H1 (cell line): ENCODE measurements around the gene INPP5B. TPM values are rescaled to one million over a fixed set of nuclear protein-coding genes. Genes with fewer than 3 reads are reported as not detected.
A peak's percentile ranks its signal among the peaks of the same experiment; 100 is the strongest.

Experiments used
- ASH2L ChIP-seq: fragments of 200-600, 300-600 bp; sonication (generic); IDR thresholded peaks from one replicate; pipeline ENCODE4 v1.7.1; 2017; ENCODE audit warnings: low read length
- CHD1 ChIP-seq: IDR thresholded peaks from 2 replicates; pipeline ENCODE4 v1.6.1; 2012; ENCODE audit warnings: low read depth, low read length, improper control_type of control experiment
- FOSL1 ChIP-seq: IDR thresholded peaks from 2 replicates; pipeline ENCODE4 v1.6.1; 2011; ENCODE audit warnings: mild to moderate bottlenecking, low read depth, low read length, moderate library complexity; ENCODE audit not compliant: insufficient read depth
- GABPA ChIP-seq: IDR thresholded peaks from 2 replicates; pipeline ENCODE4 v1.6.1; 2011; ENCODE audit warnings: mild to moderate bottlenecking, low read length, moderate library complexity, borderline replicate concordance; ENCODE audit not compliant: insufficient read depth
- POLR2A ChIP-seq, 2 experiments: IDR thresholded peaks; 1 replicate in 1 of 2; 2 replicates in 1 of 2; pipeline ENCODE4 v1.6.1; 2011; ENCODE audit warnings: low read depth in 2 of 2, low read length in 2 of 2, mild to moderate bottlenecking in 2 of 2; ENCODE audit errors: control extremely low read depth in 1 of 2
- RNF2 ChIP-seq: fragments of 200-900, 300-1000 bp; sonication (generic); IDR thresholded peaks from 2 replicates; pipeline ENCODE4 v1.7.1; 2016; ENCODE audit warnings: borderline replicate concordance, low read depth, mild to moderate bottlenecking, antibody characterized with exemption, low read length; ENCODE audit not compliant: poor library complexity, severe bottlenecking; ENCODE audit errors: missing control alignments
- SIN3A ChIP-seq, 2 experiments: IDR thresholded peaks in 1 of 2; conservative IDR thresholded peaks in 1 of 2; 2 replicates each; pipeline ENCODE4 v1.6.1; 2011 to 2012; ENCODE audit warnings: low read length in 2 of 2, improper control_type of control experiment in 1 of 2, low read depth in 1 of 2, mild to moderate bottlenecking in 1 of 2
- SIRT6 ChIP-seq: IDR thresholded peaks from one replicate; pipeline ENCODE4 v1.7.1; 2012; ENCODE audit warnings: low read length, inconsistent platforms
- TEAD4 ChIP-seq: IDR thresholded peaks from 2 replicates; pipeline ENCODE4 v1.6.1; 2012; ENCODE audit warnings: low read depth, low read length, inconsistent platforms, mixed read lengths
- polyA plus RNA-seq, 7 experiments: library from polyadenylated mRNA; depleted of rRNA in 3 of 7; stranded (reverse) in 5 of 7; unstranded in 2 of 7; fragments of >200 nt in 5 of 7; fragments of 200-250 nt in 2 of 7; gene quantifications; 1 replicate in 5 of 7; 2 replicates in 1 of 7; 4 replicates in 1 of 7; pipeline versions ENCODE4 v1.2.1 to v1.2.3, GENCODE V29; 2011 to 2013; ENCODE audit warnings: missing spikeins in 2 of 7, mixed read lengths in 2 of 7
- total RNA-seq: library from RNA; stranded (reverse); fragmentation: NEBNext Ultra II Directional; extraction: Animal tissue kit (Norgen Biotek cat#: 25700); gene quantifications from 2 replicates; pipeline ENCODE4 v1.2.1, GENCODE V29; 2021
- TF ChIP-seq, protein P1 (sequence below): fragments of 300-600 bp; sonication (generic); IDR thresholded peaks from 2 replicates; pipeline ENCODE4 v1.7.1; 2012; ENCODE audit warnings: low read length, moderate library complexity, mild to moderate bottlenecking, inconsistent platforms; ENCODE audit not compliant: insufficient replicate concordance

Gene INPP5B
- total and polyA plus RNA-seq, 2 of the 8 experiments (the other 6 are each of a cell fraction or from before 2014, with no cell fraction given) = 14.0 to 23.7 TPM

DNA sequence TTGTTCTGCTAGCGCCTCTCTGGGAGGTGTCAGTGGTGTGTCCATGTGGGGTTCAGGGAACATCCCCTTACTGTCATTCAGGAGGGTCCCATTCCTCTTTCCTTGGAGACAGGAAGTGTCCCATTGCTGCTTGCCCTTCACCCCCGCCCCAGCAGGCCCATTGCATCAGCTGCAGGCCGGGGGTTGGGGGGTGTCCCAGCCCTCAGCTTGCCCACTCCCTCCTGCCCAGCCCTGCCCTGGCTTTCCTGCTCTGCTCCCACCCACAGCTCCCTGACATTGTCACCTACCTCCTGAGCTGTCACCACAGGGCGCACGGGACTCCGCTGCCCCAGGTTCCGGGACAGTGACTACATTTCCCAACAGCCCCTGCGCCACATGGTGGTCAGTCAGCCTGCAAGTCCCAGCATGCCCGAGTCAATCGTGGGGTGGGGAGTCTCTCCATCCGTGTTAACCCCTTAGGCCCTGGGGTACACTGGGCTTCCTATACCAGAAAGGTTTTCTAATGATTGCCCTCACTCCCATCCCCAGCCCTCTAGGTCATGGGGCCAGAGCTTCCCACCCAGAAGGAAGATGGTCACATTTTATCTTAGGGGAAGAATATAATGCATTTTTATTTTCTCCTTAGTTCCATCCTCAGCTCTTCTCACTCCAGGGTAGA is at the start of gene INPP5B (continued):
- TF ChIP-seq, protein P1, sequence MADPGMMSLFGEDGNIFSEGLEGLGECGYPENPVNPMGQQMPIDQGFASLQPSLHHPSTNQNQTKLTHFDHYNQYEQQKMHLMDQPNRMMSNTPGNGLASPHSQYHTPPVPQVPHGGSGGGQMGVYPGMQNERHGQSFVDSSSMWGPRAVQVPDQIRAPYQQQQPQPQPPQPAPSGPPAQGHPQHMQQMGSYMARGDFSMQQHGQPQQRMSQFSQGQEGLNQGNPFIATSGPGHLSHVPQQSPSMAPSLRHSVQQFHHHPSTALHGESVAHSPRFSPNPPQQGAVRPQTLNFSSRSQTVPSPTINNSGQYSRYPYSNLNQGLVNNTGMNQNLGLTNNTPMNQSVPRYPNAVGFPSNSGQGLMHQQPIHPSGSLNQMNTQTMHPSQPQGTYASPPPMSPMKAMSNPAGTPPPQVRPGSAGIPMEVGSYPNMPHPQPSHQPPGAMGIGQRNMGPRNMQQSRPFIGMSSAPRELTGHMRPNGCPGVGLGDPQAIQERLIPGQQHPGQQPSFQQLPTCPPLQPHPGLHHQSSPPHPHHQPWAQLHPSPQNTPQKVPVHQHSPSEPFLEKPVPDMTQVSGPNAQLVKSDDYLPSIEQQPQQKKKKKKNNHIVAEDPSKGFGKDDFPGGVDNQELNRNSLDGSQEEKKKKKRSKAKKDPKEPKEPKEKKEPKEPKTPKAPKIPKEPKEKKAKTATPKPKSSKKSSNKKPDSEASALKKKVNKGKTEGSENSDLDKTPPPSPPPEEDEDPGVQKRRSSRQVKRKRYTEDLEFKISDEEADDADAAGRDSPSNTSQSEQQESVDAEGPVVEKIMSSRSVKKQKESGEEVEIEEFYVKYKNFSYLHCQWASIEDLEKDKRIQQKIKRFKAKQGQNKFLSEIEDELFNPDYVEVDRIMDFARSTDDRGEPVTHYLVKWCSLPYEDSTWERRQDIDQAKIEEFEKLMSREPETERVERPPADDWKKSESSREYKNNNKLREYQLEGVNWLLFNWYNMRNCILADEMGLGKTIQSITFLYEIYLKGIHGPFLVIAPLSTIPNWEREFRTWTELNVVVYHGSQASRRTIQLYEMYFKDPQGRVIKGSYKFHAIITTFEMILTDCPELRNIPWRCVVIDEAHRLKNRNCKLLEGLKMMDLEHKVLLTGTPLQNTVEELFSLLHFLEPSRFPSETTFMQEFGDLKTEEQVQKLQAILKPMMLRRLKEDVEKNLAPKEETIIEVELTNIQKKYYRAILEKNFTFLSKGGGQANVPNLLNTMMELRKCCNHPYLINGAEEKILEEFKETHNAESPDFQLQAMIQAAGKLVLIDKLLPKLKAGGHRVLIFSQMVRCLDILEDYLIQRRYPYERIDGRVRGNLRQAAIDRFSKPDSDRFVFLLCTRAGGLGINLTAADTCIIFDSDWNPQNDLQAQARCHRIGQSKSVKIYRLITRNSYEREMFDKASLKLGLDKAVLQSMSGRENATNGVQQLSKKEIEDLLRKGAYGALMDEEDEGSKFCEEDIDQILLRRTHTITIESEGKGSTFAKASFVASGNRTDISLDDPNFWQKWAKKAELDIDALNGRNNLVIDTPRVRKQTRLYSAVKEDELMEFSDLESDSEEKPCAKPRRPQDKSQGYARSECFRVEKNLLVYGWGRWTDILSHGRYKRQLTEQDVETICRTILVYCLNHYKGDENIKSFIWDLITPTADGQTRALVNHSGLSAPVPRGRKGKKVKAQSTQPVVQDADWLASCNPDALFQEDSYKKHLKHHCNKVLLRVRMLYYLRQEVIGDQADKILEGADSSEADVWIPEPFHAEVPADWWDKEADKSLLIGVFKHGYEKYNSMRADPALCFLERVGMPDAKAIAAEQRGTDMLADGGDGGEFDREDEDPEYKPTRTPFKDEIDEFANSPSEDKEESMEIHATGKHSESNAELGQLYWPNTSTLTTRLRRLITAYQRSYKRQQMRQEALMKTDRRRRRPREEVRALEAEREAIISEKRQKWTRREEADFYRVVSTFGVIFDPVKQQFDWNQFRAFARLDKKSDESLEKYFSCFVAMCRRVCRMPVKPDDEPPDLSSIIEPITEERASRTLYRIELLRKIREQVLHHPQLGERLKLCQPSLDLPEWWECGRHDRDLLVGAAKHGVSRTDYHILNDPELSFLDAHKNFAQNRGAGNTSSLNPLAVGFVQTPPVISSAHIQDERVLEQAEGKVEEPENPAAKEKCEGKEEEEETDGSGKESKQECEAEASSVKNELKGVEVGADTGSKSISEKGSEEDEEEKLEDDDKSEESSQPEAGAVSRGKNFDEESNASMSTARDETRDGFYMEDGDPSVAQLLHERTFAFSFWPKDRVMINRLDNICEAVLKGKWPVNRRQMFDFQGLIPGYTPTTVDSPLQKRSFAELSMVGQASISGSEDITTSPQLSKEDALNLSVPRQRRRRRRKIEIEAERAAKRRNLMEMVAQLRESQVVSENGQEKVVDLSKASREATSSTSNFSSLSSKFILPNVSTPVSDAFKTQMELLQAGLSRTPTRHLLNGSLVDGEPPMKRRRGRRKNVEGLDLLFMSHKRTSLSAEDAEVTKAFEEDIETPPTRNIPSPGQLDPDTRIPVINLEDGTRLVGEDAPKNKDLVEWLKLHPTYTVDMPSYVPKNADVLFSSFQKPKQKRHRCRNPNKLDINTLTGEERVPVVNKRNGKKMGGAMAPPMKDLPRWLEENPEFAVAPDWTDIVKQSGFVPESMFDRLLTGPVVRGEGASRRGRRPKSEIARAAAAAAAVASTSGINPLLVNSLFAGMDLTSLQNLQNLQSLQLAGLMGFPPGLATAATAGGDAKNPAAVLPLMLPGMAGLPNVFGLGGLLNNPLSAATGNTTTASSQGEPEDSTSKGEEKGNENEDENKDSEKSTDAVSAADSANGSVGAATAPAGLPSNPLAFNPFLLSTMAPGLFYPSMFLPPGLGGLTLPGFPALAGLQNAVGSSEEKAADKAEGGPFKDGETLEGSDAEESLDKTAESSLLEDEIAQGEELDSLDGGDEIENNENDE = no peak
- TF ChIP-seq POLR2A (IDR thresholded peaks at IDR 0.05; ENCODE audit: control extremely low read depth in 1 of 2, low read depth in 2 of 2, low read length in 2 of 2) (no peak), CHD1 (no peak), GABPA (no peak), SIRT6 (no peak), SIN3A (conservative IDR thresholded peaks at IDR 0.05 in 1 of 2, IDR thresholded peaks at IDR 0.05 in 1 of 2; ENCODE audit: low read depth in 1 of 2, low read length in 2 of 2) (peak; percentile 82 to 91; a peak in 3 of 4 replicates), FOSL1 (no peak), RNF2 (no peak), TEAD4 (0 out of 2 replicates have a peak, but pooled peaks have one; percentile 11), ASH2L (no peak)
